ENCODE results near the gene TJAP1. TPM values are rescaled to one million over a fixed set of nuclear protein-coding genes. Genes with fewer than 3 reads are reported as not detected.
A peak's percentile ranks its signal among the peaks of the same experiment; 100 is the strongest.
"Not testable (repeated sequence)": the region's sequence is repeated elsewhere in the genome, so short reads cannot be mapped to it uniquely, and the experiment has no call there.

Gene TJAP1
- polyA plus RNA-seq, 2 of the 4 experiments (the other 2 are of a cell fraction) = 13.1 to 15.7 TPM

- H3K9me3 ChIP-seq = no peaks in the 10 kb centered on the region
- H3K4me2 ChIP-seq = peak overlapping the region; percentile 94
- POLR2A ChIA-PET = interaction anchor here (0.7 to 1.0 kb wide), 4 partner anchors 27 to 50 kb away, joined by 3 to 5 read pairs (median 4); no protein-coding TSS in a partner anchor
- 2% methylated on average over 9 of the region's 9 CpGs for WGBS (ENCODE audit: missing lambda C conversion rate)
- H3K4me3 ChIP-seq = peak overlapping the region; percentile 39
- no peak for ATAC-seq
- peak overlapping the region in 1 of 2 experiments; percentile 57; a peak in 2 of 6 replicates for H3K27ac ChIP-seq
- TF ChIP-seq CTCF (IDR thresholded peaks at IDR 0.05) = peak; percentile 38; the same call in 2 of the 3 replicates
- TF ChIP-seq RAD21 (conservative IDR thresholded peaks at IDR 0.05 in 1 of 2, IDR thresholded peaks at IDR 0.05 in 1 of 2) = 0 out of 5 replicates have a peak, but pooled peaks of 1 of the 2 experiments have one; percentile 6
- TF ChIP-seq RCOR1 (IDR thresholded peaks at IDR 0.05; ENCODE audit: low read depth, low read length) = no peak
- no peak for TF ChIP-seq FOXS1 (CRISPR knock-in tag; IDR thresholded peaks at IDR 0.05)
- no peak for FAIRE-seq
- peaks cover 12% of the 10 kb centered on the region; the same call in 1 of the 3 replicates for H3K4me1 ChIP-seq
- CTCF ChIA-PET = interaction anchor here (0.6 to 8.4 kb wide), 12 partner anchors 9 to 194 kb away, joined by 3 to 62 read pairs (median 4); no protein-coding TSS in a partner anchor
- DNase-seq (ENCODE audit: low read depth in 1 of 2, low spot score in 1 of 2) = peak in 1 of 2 experiments; percentile 16
These were observed 19.7 kb upstream of the TJAP1 start for GRCh38 chr6:43457643-43458042.

- H3K9me3 ChIP-seq; ATAC-seq; FAIRE-seq; H3K4me3 ChIP-seq; H3K27ac ChIP-seq; DNase-seq (ENCODE audit: low read depth in 1 of 2, low spot score in 1 of 2): not testable (repeated sequence)
- ChIA-PET POLR2A (interaction anchor here (0.7 to 1.0 kb wide), 3 partner anchors 27 to 229 kb away, joined by 3 to 8 read pairs (median 5); no protein-coding TSS in a partner anchor), CTCF (interaction anchor here (0.7 to 8.4 kb wide), 8 partner anchors 10 to 51 kb away, joined by 3 to 62 read pairs (median 6); no protein-coding TSS in a partner anchor)
- 77% methylated on average over 8 of the region's 15 CpGs for WGBS (ENCODE audit: missing lambda C conversion rate)
- H3K4me1 ChIP-seq = peaks cover 12% of the 10 kb centered on the region; the same call in 1 of the 3 replicates
- peak overlapping the region; percentile 94; the same call in 2 of the 3 replicates for H3K4me2 ChIP-seq
These were observed 19.2 kb upstream of the TJAP1 start for GRCh38 chr6:43458154-43458553.

- peaks cover 12% of the 10 kb centered on the region; the same call in 1 of the 3 replicates for H3K4me1 ChIP-seq
- H3K27ac ChIP-seq = no peak overlapping the region
- ChIA-PET CTCF (interaction anchor here (1.1 to 8.4 kb wide), 5 partner anchors 8 to 47 kb away, joined by 3 to 62 read pairs (median 6); no protein-coding TSS in a partner anchor), POLR2A (no interaction called here)
- 79% methylated on average over 1 of the region's 1 CpG for WGBS (ENCODE audit: missing lambda C conversion rate)
- H3K9me3 ChIP-seq = no peaks in the 10 kb centered on the region
- TF ChIP-seq MAX (IDR thresholded peaks at IDR 0.05) (no peak), HOXA7 (CRISPR knock-in tag; IDR thresholded peaks at IDR 0.05) (no peak), MAZ (IDR thresholded peaks at IDR 0.05; ENCODE audit: borderline replicate concordance, low read depth, low read length) (no peak), EHF (CRISPR knock-in tag; IDR thresholded peaks at IDR 0.05) (no peak), POLR2AphosphoS2 (conservative IDR thresholded peaks at IDR 0.05; ENCODE audit: low read length) (no peak), BHLHE40 (IDR thresholded peaks at IDR 0.05; ENCODE audit: low read depth, low read length) (no peak), USF2 (IDR thresholded peaks at IDR 0.05) (no peak)
- FAIRE-seq = no peak
- DNase-seq (ENCODE audit: low read depth in 1 of 2, low spot score in 1 of 2) = no peak
- no peak overlapping the region for H3K4me2 ChIP-seq
- ATAC-seq = no peak
- no peak overlapping the region for H3K4me3 ChIP-seq
These were observed 17.8 kb upstream of the TJAP1 start for GRCh38 chr6:43459535-43459934.

GRCh38 chr6:43460032-43460431 lies 17.3 kb upstream of the TJAP1 start:
- ATAC-seq = no peak
- POLR2A ChIA-PET = no interaction called here
- no peak for TF ChIP-seq RNF2 (IDR thresholded peaks at IDR 0.05; ENCODE audit: borderline replicate concordance, low read depth)
- no peak for TF ChIP-seq CBX2 (IDR thresholded peaks at IDR 0.05; ENCODE audit: borderline replicate concordance, low read depth)
- no peak for TF ChIP-seq NPAS2 (CRISPR knock-in tag; IDR thresholded peaks at IDR 0.05; ENCODE audit: borderline replicate concordance)
- TF ChIP-seq KDM5A (IDR thresholded peaks at IDR 0.05) = no peak
- TF ChIP-seq REST (IDR thresholded peaks at IDR 0.05) = no peak
- no peak for TF ChIP-seq MYC (IDR thresholded peaks at IDR 0.05; ENCODE audit: borderline replicate concordance, low read length)
- TF ChIP-seq ZC3H11A (IDR thresholded peaks at IDR 0.05) = no peak
- TF ChIP-seq POLR2AphosphoS2 (conservative IDR thresholded peaks at IDR 0.05; ENCODE audit: low read length) = no peak
- TF ChIP-seq RAD21 (conservative IDR thresholded peaks at IDR 0.05 in 1 of 2, IDR thresholded peaks at IDR 0.05 in 1 of 2) = no peak
- TF ChIP-seq E2F6 (IDR thresholded peaks at IDR 0.05; ENCODE audit: borderline replicate concordance, low read depth) = no peak
- TF ChIP-seq CHD4 (IDR thresholded peaks at IDR 0.05; ENCODE audit: borderline replicate concordance) = no peak

More at GRCh38 chr6:43460032-43460431, 17.3 kb upstream of the TJAP1 start:
- WGBS (ENCODE audit: missing lambda C conversion rate) = 51% methylated on average over 3 of the region's 4 CpGs
- H3K9me3 ChIP-seq = no peaks in the 10 kb centered on the region
- CTCF ChIA-PET = interaction anchor here (1.1 to 8.4 kb wide), 5 partner anchors 11 to 47 kb away, joined by 3 to 62 read pairs (median 6); no protein-coding TSS in a partner anchor
- peaks cover 12% of the 10 kb centered on the region; the same call in 1 of the 3 replicates for H3K4me1 ChIP-seq
- no peak overlapping the region for H3K4me2 ChIP-seq
- no peak overlapping the region for H3K27ac ChIP-seq
- DNase-seq (ENCODE audit: low read depth in 1 of 2, low spot score in 1 of 2) (no peak), FAIRE-seq (no peak)
- no peak overlapping the region for H3K4me3 ChIP-seq

Data from A549 (cell line).